NCI-H1105 treated with DMSO at 0.1 percent for 48 hours (cell line): ENCODE results near the gene HMGCS2.
"Not testable (repeated sequence)": the region's sequence is repeated elsewhere in the genome, so short reads cannot be mapped to it uniquely, and the experiment has no call there.

Experiments
- DNase-seq: peaks from one replicate; lab custom pipeline; 2025; lab: John Stamatoyannopoulos, UW

HMGCS2 gene

GRCh38 chr1:119787776-119788175, 19.1 kb upstream of the HMGCS2 start:
- DNase-seq = no peak

- DNase-seq = not testable (repeated sequence)
Measured at GRCh38 chr1:119786473-119787050, 17.9 kb upstream of the HMGCS2 start.

DNA sequence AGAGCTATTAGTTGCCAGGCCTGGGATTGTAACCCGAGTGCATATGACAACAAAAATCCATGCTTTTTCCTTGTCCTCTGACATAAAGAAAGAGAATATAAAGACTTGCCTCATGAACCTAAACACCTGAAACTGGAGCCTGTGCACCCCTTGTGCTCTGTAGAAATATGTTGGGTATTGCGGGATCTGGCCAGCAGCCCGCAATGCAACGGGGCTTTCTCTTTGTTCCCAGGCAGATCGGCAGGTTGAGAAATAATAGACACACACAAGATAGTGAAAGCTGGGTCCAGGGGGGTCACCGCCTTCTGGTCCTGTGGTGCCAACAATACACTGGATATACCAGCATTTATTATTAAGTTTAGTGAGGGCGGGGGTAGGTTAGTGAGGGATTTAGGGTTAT, 17.3 kb upstream of the HMGCS2 start:
- DNase-seq = not testable (repeated sequence)

DNA sequence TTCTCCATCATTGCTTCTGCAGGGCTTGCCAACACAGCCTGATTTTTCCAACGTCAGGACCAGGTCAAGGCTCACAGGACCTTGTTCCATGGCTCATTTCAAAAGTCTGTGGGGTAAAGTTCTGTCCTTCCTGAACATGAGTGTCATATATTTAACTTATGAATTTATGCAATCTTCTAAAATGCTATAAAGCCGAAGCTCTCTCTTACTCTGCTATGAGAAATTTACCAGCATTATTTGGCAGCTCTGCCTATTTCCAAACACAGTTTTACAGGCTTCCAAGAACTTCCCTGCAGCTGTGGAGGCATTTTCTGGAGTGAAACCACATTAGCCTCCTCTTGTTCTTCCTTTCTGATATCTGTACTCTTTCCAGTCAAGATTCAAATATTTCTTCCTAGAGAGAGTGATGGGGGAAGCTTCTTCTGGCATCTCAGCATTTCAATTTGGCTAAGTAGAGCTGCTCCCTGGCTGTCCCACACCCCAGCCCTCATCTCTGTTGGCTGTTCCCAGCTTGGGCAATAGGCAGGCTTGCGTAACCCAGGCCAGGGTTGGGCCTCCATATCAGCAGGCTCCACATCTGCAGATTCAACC, 15.6 kb upstream of the HMGCS2 start:
- no peak for DNase-seq

DNA sequence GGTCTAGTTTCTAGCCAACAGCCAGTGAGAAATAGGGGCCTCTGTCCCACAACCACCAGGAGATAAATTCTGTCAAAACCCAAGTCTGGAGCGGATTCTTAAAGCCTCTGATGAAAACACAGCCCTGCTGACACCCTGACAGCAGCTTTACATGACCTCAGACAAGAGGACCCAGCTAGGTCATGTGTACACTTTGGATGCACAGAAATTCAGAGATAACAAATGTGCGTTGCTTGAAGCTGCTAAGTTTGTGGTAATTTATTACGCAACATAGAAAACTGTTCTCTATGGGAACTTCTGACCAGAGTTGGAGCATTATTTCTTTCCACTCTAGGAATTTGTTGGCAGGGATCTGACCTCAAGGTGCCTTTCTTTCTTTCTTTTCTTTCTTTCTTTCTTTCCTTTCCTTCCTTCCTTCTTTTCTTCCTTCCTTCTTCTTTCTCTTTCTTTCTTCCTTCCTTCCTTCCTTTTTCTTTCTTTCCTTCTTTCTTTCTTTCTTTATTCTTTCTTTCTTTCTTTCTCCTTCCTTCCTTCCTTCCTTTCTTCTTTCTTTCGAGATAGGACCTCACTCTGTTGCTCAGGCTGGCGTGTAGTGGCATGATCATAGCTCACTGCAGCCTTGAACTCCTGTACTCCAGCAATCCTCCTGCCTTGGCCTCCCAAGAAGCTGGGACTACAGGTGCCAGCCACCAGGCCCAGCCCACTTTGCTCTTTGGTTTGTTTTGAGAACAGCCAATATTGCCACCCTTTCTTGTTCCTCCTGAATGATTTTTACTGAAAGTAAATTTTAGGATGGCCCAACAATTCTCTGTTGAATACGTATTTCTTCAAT, 14.9 kb upstream of the HMGCS2 start:
- no peak for DNase-seq

DNA sequence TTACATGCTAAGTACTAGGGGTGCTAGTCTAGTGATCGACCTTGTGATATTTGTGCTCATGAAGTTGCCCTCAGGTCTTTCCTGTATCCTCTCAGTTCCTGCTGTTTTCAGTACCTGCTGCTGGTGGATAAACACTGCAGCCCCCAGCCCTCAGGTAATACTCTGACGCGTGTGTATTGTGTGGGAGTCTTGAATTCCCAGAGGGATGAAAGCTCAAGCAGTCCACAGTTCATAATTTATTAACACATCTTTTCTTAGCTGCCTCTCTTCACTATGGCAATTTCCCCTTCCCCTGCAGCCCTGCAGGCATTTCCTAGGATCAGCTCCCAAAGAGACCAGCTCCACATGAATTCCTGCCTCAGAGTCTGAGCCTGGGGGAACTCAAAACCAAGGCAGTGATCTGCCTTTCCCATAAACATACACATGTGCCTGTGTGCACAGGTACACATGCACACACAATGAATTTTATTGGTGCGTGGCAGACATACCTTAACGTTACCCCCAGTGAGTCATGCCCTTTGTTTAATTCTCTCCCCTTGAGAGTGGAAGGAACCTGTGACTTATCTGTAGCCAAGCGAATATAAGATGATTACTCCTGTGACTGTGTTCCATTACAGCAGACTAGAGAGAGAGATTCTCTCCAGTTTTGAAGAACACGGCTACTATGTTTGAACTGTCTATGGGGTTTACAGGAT, 14.1 kb upstream of the HMGCS2 start:
- no peak for DNase-seq

DNA sequence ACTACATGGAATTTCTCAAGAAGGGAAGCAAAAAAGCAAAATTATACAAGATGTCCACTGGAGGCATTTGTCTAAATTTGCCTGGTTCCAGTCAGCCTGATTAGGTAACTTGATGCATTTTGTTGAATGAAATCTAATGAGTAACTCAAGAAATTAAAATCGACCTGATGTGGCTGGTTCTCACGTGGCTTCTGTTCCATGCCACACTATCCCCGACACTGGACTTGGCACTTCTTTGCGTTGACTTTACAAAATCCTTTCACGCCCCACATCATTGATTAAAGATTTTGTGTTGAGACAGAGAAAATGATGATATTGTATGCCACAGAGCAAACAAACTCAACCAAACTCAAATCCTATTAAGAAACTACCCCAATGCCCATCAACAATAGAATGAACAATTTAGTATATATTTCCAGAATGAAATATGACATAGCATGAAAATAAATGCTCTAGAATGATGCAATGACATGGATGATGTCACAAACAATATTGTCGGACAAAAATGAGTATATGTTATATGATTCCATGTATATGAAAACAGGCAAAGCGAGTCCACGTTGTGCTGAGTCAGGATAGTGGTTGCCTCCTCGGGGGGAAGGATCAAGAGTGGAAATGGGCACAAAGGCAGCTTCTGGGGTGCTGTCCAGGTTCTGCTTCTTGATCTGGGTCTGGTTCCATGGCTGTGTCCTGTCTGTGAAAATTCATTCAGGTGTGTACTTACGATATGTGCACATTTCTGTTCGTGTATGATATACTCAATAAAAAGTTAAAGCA, 12.9 kb upstream of the HMGCS2 start:
- no peak for DNase-seq

GRCh38 chr1:119779869-119780356, 11.2 kb upstream of the HMGCS2 start:
- DNase-seq = peak; percentile 87

DNA sequence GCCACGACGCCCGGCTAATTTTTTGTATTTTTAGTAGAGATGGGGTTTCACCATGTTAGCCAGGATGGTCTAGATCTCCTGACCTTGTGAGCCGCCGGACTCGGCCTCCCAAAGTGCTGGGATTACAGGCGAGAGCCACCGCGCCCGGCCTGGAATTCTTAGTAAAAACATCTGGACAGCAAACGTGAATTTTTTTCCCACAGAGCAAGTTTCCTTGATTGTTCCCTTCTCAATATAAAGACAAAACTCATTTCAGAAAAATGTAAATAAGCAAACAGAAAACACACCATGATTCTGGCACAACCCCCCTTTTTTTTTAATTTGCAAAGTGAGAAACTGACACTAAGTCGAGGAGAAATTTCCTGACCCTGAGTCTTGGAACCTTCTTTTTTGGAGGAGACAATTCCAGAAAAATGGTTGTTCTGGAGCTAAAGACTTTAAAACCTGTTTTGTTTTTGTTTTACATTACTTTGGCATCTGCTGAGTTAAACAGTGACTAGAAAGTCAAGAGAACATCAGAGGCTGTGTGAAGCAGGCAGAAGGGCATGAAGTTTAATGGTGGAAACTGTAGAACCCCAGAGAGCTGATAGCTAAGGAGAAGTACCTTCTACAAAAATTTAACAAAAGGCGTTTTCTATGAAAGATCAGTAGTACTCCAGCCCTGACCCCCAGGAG, 10.3 kb upstream of the HMGCS2 start:
- DNase-seq = no peak

GRCh38 chr1:119778359-119778758, 9.7 kb upstream of the HMGCS2 start:
- no peak for DNase-seq

- DNase-seq = no peak
Measured at GRCh38 chr1:119774746-119775490, 6.2 kb upstream of the HMGCS2 start.

DNA sequence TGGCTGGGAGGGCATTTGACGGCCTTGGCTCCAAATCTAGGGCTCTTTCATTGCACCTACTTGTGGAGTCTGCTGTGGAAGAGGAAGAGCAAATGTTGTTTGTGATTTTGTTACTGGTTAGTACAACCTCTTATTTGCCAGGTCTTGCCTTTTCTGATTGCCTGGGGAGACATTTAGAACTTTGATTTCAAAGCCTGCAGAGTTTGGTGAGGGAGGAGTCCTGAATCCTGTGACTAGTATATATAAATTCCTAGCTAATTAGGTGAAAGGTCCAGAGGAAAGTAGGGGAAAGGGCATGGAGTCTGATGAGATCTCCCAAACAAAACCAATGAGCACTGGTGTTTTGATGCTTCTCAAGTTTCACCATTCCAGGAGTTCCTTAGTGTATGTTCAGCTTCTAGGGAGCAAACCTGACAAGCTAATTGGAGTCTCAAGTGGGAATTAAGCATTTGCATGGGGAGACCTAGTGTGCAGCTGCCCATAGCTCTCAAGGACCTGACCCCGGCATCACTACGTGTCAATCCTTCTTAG, 5.1 kb upstream of the HMGCS2 start:
- DNase-seq = peak; percentile 90

DNA sequence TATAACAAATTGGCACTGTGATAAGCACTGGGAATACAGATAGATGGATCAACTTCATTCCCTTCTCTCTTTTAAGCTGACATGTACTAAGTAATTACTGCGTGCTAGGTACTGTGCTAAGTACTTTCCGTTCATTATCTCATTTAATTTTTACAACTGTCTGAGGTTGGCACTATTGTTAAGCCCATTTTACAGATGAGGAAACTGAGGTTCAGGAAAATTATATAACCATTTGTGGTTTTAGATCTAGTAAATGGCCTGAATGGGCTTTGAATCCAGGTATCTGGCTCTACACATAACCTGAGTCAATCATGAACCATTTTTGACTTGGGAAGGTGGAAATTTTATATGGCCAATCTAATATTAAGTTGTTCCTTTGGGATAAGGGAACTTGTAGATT, 3.6 kb upstream of the HMGCS2 start:
- DNase-seq = no peak

DNA sequence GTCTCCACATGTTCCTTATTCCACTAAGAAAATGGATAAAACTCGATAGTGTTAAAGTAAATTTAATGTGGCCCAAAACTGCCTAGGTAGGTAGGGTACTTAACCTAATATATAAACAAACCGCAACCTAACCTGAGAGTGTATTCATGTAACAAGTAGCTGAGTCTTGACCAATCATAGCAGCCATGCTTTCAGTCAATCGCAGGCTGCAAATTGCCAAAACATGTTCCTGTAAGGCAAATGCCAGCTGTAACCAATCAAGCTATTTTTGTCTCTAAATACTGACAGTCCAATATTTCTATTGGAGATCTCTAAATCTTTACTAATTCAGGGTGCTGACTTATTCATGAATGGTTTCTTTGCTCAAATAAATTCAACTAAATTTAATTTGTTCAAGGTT, 3.1 kb upstream of the HMGCS2 start:
- no peak for DNase-seq

GRCh38 chr1:119771016-119771415, 2.3 kb upstream of the HMGCS2 start:
- peak; percentile 50 for DNase-seq

GRCh38 chr1:119767486-119767885, 1.2 kb downstream of the HMGCS2 start:
- peak; percentile 14 for DNase-seq

DNA sequence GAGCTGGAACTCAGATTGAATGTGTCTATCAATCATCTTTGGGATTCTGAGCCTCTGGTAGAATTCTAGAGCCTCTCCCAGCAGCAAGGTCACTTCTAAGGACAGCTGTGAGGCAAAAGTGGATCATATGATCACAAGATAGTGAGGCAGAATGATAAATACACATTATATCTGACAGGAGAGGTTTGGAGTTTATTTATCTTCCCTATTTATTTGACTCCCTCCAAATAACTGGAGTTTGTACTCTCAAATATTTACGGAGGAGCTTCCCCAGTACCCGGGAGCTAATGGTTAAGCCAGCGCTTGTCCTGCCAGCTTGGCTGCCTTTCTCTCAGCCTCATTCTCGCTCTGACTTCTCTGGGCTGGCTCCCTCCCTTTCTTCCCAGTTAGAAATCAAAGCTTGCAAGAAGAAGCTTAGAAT, 2.3 kb downstream of the HMGCS2 start:
- DNase-seq = no peak

GRCh38 chr1:119764220-119764619, 4.5 kb downstream of the HMGCS2 start:
- no peak for DNase-seq

GRCh38 chr1:119762953-119763352, 5.8 kb downstream of the HMGCS2 start:
- no peak for DNase-seq

- DNase-seq = no peak
Measured at GRCh38 chr1:119762409-119762808, 6.3 kb downstream of the HMGCS2 start.
